Right kidney (tissue), 1 donor: ENCODE measurements around the gene FAM120A.

Experiments used
- DNase-seq: peaks from one replicate; pipeline ENCODE4 v3.0.0-alpha.2; 2016

FAM120A gene

GRCh38 chr9:93594041-93594756 lies 142.7 kb downstream of the FAM120A start:
- no peak for DNase-seq

GRCh38 chr9:93595461-93595860 lies 144.0 kb downstream of the FAM120A start:
- DNase-seq: no peak

- no peak for DNase-seq
Observed at GRCh38 chr9:93595861-93596365, 144.4 kb downstream of the FAM120A start.

- no peak for DNase-seq
Observed at GRCh38 chr9:93596399-93596798, 144.9 kb downstream of the FAM120A start.

DNA sequence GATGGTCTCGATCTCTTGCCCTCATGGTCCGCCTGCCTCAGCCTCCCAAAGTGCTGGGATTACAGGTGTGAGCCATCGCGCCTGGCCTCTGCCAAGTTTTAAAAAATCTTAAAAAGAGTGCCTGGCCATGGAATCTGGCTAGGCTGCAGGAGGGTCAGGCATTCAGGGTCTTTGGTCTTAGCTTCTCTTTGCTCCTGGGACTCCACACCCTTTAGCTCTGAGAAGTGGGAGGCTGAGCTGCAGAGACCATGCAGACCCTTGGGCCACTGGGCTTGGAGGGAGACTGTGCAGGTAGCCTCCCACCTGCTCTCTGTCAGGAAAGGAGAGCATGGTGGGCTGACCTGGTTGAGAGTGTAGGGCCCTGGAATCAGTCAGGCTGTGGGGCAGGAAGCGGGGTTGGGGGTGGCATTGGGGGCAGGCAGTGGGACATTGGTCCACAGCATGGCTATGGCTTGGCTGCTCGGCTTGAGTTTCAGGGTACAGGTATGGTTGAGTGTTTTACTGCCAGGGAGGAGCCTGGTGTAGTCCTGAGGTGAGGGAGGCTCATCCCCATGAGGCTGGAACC lies 145.7 kb downstream of the FAM120A start:
- no peak for DNase-seq

GRCh38 chr9:93597871-93598646 lies 146.6 kb downstream of the FAM120A start:
- DNase-seq: no peak

DNA sequence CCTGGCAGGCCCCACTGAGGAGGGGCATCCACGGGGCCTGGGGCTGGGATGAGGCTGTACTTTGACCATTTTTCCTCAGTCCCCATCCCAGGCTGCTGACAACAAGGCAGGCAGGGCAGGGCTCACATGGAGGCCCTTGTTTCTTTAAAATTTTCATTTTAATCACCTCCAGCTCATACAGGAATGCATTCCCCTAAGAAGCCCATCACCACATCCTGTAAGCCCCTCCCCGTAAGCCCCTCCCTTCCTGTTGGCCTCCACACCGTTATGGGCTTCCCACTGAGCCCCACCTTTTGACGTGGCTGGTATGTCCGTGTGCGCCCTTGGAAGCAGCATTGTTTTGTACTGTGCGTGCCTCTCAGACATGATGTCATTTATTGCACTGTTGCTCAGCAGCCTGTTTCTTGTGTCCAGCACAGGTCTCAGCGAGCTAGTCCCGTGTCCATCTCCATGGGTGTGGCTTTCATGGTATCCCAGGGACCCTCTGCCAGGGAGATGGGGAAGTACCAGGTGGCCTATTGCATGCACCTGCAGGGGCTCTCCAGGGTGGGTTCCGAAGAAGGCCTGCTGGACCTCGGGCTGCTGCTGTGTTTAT lies 147.3 kb downstream of the FAM120A start:
- DNase-seq: no peak

DNA sequence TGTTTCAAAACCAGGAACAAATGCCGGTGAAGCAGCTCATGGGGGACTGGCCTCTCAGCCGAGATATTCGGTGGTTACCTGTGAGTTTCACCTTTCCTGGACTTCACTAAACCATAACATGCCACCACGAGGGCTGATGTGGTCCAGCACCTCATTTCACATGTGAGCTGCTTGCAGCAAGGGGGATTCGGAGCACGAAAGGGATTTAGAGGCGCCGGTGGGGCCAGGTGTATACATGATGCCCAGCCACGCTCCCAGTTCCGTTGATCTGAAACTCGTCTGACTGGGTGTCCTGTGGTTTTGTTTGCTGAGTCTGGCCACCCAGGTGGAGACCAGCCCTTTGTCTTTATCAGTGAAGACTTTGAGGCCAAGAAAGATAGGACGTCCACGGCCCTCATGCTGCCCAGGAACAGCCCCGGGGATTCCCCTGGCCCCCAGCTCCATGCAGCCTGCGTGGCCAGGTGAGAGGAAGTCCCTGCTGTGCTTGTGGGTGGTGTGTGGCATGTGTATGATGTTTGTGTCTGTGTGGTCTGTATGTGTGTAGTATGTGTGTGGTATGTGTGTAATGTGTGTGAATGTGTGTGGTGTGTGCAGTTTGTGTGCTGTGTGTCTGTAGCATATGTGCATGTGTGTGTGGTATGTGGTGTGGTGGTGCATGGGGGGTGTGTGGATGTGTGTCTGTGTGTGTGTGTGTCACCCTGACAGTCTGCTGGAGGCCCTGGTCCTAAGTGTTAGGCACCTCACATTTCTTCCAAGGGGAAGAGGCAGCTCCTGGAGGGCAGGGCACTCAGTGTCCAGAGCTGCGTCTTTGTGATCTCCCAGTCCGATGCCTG lies 148.3 kb downstream of the FAM120A start:
- DNase-seq: no peak

GRCh38 chr9:93600504-93600903 lies 149.0 kb downstream of the FAM120A start:
- no peak for DNase-seq

GRCh38 chr9:93601063-93601462 lies 149.6 kb downstream of the FAM120A start:
- no peak for DNase-seq

DNA sequence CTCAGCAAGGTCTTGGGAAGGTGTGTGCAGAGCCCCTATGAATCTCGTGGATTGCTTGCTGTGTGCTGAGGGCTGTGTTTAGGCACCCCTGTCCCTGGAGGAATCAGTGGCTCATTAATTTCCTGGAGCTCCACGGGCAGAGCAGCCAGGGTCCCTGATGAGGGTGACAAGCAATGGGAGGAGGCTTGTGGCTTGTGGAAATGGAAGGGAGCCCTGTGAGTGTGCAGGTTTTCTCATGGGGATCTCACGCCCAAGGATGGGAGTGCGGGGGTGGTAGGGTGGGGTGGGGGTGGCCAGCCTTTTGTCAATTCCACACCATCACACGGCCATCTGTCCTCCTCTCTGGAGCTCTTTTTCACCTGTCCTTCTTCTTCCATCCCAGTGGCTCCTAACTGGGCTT lies 150.2 kb downstream of the FAM120A start:
- DNase-seq: no peak

- DNase-seq: no peak
Observed at GRCh38 chr9:93603011-93603410, 151.5 kb downstream of the FAM120A start.

DNA sequence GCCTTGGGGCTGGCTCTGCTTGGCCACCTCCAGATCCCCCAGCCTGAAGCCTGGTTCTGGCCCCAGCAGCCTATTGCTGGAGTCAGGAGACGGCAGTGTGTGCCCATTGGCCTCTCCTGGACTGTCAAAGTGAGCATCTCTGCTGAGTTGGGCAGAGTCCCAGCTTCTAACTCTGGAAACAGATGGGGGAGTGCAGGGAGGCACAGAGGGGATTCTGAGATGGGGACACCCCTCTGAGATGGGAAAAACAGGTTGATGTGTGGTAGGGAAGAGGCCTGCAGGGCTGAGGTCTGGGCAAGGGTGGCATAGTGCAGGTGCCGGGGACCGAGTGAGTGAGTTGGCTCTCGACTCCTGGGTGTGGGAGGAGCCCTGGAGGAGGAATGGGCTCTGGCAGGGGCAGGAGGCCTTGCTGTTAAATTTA lies 152.4 kb downstream of the FAM120A start:
- no peak for DNase-seq

GRCh38 chr9:93606187-93606586 lies 154.7 kb downstream of the FAM120A start:
- no peak for DNase-seq

DNA sequence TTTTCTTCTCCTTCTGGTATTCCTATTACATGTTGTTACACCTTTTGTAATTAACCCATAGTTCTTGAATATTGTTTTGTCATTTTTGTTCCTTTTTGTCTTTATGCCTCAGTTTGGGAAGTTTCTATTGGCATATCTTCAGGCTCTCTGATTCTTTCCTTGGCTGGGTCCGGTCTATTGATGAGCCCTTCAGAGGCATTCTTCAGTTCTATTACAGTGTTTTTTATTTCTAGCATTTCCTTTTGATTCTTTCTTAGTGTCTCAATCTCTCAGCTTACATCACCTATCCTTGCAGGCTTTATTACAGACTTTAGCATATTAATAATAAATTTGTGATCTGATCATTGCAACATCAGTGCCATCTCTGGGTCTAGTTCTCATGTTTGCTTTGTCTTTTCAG lies 158.7 kb downstream of the FAM120A start:
- no peak for DNase-seq

DNA sequence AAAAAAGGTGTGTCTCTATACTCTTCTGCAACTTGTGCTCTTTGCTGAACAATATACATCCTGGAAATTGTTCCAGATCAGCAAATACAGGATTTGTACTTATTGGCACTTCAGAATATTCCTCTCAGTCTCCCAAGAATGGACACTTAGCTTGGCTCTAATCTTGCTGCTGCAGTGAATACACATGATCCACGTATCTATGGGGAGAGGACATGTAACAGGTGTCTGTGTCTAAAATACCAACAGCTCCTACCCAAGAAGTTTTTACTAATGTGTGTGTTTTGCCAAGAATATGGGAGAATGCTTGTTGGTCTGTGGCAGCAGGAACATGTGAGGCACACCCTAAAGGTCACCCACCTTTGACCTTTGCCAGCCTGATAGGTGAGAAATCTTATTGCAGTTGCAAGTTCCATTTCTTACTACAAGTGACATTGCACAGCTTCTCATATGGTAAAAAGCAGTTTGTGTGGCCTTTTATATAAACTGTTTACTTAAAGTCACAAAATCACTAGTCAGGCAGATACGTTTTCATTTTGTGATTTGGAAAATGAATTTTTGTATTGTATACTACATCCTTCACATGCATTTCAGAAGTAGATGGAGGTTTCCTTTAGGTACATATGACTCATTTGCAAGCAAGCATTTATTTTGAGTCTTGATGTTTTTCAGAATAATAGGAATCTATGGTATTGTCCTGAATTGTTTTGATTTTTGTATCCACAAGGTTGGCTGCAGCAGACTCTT lies 160.7 kb downstream of the FAM120A start:
- no peak for DNase-seq

- no peak for DNase-seq
Observed at GRCh38 chr9:93612796-93613154, 161.3 kb downstream of the FAM120A start.

DNA sequence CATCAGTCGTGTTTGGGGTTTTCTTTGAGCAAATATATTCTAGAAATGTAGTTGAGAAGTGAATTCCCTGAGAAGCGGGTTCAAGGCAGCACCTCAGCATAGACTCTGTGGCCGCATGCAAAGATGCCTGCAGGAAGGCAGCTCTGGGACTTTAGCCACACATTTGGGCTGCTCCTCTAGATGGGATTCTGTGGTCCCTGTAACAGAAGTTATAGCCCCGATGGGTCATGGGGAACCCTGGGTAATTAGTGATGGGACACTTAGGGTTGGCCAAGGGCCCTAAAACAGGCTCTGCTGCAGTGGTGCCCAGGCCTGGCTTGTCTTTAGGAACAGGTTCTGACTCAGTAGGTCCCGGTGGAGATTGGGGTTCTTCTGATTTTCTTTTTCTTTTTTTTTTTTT lies 161.7 kb downstream of the FAM120A start:
- no peak for DNase-seq

- no peak for DNase-seq
Observed at GRCh38 chr9:93613791-93614190, 162.3 kb downstream of the FAM120A start.

GRCh38 chr9:93614830-93615468 lies 163.5 kb downstream of the FAM120A start:
- DNase-seq: no peak
